ENCODE results near the gene BCL6B.

BCL6B gene

DNA sequence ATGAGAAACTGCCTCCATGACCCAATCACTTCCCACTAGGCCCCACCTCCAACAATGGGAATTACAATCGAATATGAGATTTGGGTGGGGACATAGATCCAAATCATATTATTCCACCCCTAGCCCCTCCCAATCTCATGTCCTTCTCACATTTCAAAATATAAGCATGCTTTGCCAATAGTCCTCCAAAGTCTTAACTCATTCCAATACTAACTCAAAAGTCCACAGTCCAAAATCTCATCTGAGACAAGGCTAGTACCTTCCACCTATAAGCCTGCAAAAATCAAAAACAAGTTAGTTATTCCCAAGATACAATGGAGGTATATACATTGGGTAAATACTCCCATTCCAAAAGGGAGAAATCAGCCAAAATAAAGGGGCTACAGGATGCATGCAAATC, 44.3 kb downstream of the BCL6B start:
- Histone ChIP-seq H4K20me1 (ENCODE audit: control insufficient read depth, insufficient read depth, low read depth, low read length) (no peaks in the 10 kb centered on the region), H3K36me3 (ENCODE audit: control insufficient read depth, low read length) (no peaks in the 10 kb centered on the region), H3K79me2 (ENCODE audit: control insufficient read depth, low read length) (no peaks in the 10 kb centered on the region), H3K4me1 (ENCODE audit: control insufficient read depth, low read length) (no peaks in the 10 kb centered on the region), H3K9me3 (ENCODE audit: control insufficient read depth, insufficient read depth, low read length) (peaks cover 4% of the 10 kb centered on the region; the same call in 1 of the 2 replicates), H3F3A (ENCODE audit: control insufficient read depth, insufficient read depth) (no peaks in the 10 kb centered on the region), H3K9me2 (replicated peaks; ENCODE audit: control insufficient read depth, low read length) (no peaks in the 10 kb centered on the region), H3K4me2 (ENCODE audit: low read length) (no peak overlapping the region), H3K4me3 (ENCODE audit: low read length) (no peak overlapping the region), H3K27me3 (ENCODE audit: control insufficient read depth, low read length) (peaks cover 9% of the 10 kb centered on the region; the same call in 1 of the 2 replicates), H3K27ac (ENCODE audit: low read depth, low read length) (no peak overlapping the region)
- TF ChIP-seq, protein P1, sequence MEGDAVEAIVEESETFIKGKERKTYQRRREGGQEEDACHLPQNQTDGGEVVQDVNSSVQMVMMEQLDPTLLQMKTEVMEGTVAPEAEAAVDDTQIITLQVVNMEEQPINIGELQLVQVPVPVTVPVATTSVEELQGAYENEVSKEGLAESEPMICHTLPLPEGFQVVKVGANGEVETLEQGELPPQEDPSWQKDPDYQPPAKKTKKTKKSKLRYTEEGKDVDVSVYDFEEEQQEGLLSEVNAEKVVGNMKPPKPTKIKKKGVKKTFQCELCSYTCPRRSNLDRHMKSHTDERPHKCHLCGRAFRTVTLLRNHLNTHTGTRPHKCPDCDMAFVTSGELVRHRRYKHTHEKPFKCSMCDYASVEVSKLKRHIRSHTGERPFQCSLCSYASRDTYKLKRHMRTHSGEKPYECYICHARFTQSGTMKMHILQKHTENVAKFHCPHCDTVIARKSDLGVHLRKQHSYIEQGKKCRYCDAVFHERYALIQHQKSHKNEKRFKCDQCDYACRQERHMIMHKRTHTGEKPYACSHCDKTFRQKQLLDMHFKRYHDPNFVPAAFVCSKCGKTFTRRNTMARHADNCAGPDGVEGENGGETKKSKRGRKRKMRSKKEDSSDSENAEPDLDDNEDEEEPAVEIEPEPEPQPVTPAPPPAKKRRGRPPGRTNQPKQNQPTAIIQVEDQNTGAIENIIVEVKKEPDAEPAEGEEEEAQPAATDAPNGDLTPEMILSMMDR (IDR thresholded peaks at IDR 0.05; ENCODE audit: low read depth, low read length, poor library complexity, severe bottlenecking), result no peak
- no peak for TF ChIP-seq EZH2phosphoT487 (IDR thresholded peaks at IDR 0.05; ENCODE audit: borderline replicate concordance, low read length)

DNA sequence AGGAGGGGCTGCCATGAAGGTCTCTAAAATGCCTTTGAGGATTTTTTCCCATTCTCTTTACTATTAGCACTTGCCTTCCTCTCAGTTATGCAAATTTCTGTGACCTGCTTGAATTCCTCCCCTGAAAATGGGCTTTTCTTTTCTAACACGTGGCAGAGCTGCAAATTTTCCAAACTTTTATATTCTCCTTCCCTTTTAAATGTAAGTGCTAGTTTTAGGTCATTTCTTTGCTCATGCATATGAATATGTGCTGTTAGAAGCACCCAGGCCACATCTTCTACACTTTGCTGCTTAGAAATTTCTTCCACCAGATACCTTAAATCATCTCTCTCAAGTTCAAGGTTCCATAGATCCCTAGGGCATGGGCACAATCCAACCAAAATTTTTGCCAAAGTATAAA, 45.4 kb downstream of the BCL6B start:
- Histone ChIP-seq H3K9me3 (ENCODE audit: control insufficient read depth, insufficient read depth, low read length) (peaks cover 4% of the 10 kb centered on the region; the same call in 1 of the 2 replicates), H4K20me1 (ENCODE audit: control insufficient read depth, insufficient read depth, low read depth, low read length) (no peaks in the 10 kb centered on the region), H3K79me2 (ENCODE audit: control insufficient read depth, low read length) (no peaks in the 10 kb centered on the region), H3K27me3 (ENCODE audit: control insufficient read depth, low read length) (peaks cover 11% of the 10 kb centered on the region; the same call in 1 of the 2 replicates), H3K9me2 (replicated peaks; ENCODE audit: control insufficient read depth, low read length) (no peaks in the 10 kb centered on the region), H3K27ac (ENCODE audit: low read depth, low read length) (no peak overlapping the region), H3K4me3 (ENCODE audit: low read length) (no peak overlapping the region), H3K4me1 (ENCODE audit: control insufficient read depth, low read length) (no peaks in the 10 kb centered on the region), H3F3A (ENCODE audit: control insufficient read depth, insufficient read depth) (no peaks in the 10 kb centered on the region), H3K4me2 (ENCODE audit: low read length) (no peak overlapping the region), H3K36me3 (ENCODE audit: control insufficient read depth, low read length) (no peaks in the 10 kb centered on the region)
- TF ChIP-seq, protein P1 (IDR thresholded peaks at IDR 0.05; ENCODE audit: low read depth, low read length, poor library complexity, severe bottlenecking), result no peak
- TF ChIP-seq EZH2phosphoT487 (IDR thresholded peaks at IDR 0.05; ENCODE audit: borderline replicate concordance, low read length), result no peak

DNA sequence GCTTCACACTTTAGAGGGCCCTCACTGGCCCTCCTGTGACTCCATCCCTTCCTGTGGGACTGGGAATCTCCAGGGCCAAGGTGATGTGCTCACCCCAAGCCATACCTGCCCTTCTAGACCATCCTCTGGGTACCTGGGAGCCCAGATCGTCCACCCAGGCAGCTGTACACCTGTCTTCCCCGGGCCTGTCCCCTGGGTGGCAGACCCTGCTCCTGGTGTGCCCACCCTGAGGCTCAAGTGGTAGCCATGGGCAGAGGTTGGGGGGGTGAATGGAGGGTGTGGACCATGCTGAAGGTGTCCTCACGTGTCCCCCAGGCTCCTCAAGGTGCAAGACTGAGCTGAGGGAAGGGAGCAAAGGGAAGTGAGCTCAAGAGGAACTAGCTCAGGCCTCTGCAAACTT, 47.9 kb downstream of the BCL6B start:
- H3K27me3 ChIP-seq (ENCODE audit: control insufficient read depth, low read length), result peaks cover 9% of the 10 kb centered on the region; the same call in 1 of the 2 replicates
- no peak overlapping the region for H3K4me2 ChIP-seq (ENCODE audit: low read length)
- H3K9me3 ChIP-seq (ENCODE audit: control insufficient read depth, insufficient read depth, low read length), result peaks cover 4% of the 10 kb centered on the region; the same call in 1 of the 2 replicates
- H3K79me2 ChIP-seq (ENCODE audit: control insufficient read depth, low read length), result no peaks in the 10 kb centered on the region
- no peak for TF ChIP-seq EZH2phosphoT487 (IDR thresholded peaks at IDR 0.05; ENCODE audit: borderline replicate concordance, low read length)
- TF ChIP-seq, protein P1 (IDR thresholded peaks at IDR 0.05; ENCODE audit: low read depth, low read length, poor library complexity, severe bottlenecking), result no peak
- H3K36me3 ChIP-seq (ENCODE audit: control insufficient read depth, low read length), result no peaks in the 10 kb centered on the region
- H3K4me3 ChIP-seq (ENCODE audit: low read length), result no peak overlapping the region
- H3K9me2 ChIP-seq (replicated peaks; ENCODE audit: control insufficient read depth, low read length), result no peaks in the 10 kb centered on the region
- no peaks in the 10 kb centered on the region for H4K20me1 ChIP-seq (ENCODE audit: control insufficient read depth, insufficient read depth, low read depth, low read length)
- H3K4me1 ChIP-seq (ENCODE audit: control insufficient read depth, low read length), result no peaks in the 10 kb centered on the region
- no peaks in the 10 kb centered on the region for H3F3A ChIP-seq (ENCODE audit: control insufficient read depth, insufficient read depth)
- H3K27ac ChIP-seq (ENCODE audit: low read depth, low read length), result no peak overlapping the region

All from DOHH2 (cell line).